Sigmoid colon (tissue), 4 donors: ENCODE measurements around the gene SARM1.

ENCODE experiments used
- POLR2A ChIP-seq, 2 donors: fragments of 450-650 bp; IDR thresholded peaks; one replicate each; pipeline ENCODE4 v1.6.1; 2016; ENCODE audit warnings: antibody characterized with exemption in 2 of 2, mild to moderate bottlenecking in 2 of 2, moderate library complexity in 2 of 2
- POLR2AphosphoS5 ChIP-seq, 4 donors: sonication (generic); formaldehyde crosslinking; IDR thresholded peaks; one replicate each; pipeline ENCODE4 v1.6.1; 2017; ENCODE audit warnings: antibody characterized with exemption in 4 of 4
- TF ChIP-seq, protein P1 (sequence below), 4 experiments: fragments of 450-650 bp in 3 of 4; fragments of 200-600 bp in 1 of 4; IDR thresholded peaks; one replicate each; pipeline ENCODE4 v1.5.1; 2016 to 2019; ENCODE audit warnings: antibody characterized with exemption in 4 of 4, mild to moderate bottlenecking in 3 of 4, moderate library complexity in 2 of 4

DNA sequence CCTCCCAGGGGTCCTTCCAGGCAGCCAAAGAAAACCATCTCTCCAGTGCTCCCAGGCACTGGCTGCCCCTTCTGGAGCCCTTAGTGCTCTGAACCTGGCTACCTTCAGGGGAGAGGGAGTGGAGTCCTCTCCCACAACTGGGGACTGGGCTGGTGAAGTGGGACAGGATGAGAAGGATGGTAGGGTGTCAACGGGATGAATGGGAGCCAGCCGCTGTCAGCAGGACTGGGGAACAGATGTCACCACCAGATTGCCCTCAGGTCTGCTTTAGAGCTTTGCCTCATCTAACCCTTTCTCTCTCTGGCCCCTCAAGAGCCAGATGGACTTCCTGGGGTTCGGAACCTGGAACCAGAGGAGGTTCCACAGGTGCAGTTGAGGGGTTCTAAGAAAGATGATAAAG, 6.0 kb upstream of the SARM1 start:
- TF ChIP-seq, protein P1, sequence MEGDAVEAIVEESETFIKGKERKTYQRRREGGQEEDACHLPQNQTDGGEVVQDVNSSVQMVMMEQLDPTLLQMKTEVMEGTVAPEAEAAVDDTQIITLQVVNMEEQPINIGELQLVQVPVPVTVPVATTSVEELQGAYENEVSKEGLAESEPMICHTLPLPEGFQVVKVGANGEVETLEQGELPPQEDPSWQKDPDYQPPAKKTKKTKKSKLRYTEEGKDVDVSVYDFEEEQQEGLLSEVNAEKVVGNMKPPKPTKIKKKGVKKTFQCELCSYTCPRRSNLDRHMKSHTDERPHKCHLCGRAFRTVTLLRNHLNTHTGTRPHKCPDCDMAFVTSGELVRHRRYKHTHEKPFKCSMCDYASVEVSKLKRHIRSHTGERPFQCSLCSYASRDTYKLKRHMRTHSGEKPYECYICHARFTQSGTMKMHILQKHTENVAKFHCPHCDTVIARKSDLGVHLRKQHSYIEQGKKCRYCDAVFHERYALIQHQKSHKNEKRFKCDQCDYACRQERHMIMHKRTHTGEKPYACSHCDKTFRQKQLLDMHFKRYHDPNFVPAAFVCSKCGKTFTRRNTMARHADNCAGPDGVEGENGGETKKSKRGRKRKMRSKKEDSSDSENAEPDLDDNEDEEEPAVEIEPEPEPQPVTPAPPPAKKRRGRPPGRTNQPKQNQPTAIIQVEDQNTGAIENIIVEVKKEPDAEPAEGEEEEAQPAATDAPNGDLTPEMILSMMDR (IDR thresholded peaks at IDR 0.05), result no peak
- TF ChIP-seq POLR2AphosphoS5 (IDR thresholded peaks at IDR 0.05) (no peak), POLR2A (IDR thresholded peaks at IDR 0.05) (no peak)
